B cell (primary cell): ENCODE measurements around the gene API5. TPM values are rescaled to one million over a fixed set of nuclear protein-coding genes. Genes with fewer than 3 reads are reported as not detected.

Experiments
- ATAC-seq: fragments of 200-7000 bp; cut with Tn5 transposase; one replicate; pipeline ENCODE4 v1.10.0; 2021; ENCODE audit warnings: low read depth, mild to moderate bottlenecking, moderate number of reproducible peaks, moderate library complexity
- CTCF ChIA-PET: fragments of 350-600 bp; sonication (Branson Sonifier 250); formaldehyde crosslinking; loops from one replicate; lab custom pipeline; 2021; ENCODE audit warnings: antibody characterized with exemption, inconsistent platforms; lab: Charles Lee
- POLR2A ChIA-PET: fragments of 350-600 bp; sonication (Branson Sonifier 250); formaldehyde crosslinking; loops from one replicate; lab custom pipeline; 2021; ENCODE audit warnings: antibody characterized with exemption; lab: Charles Lee
- DNase-seq: peaks from one replicate; pipeline ENCODE4 v3.0.0; 2013
- H2AFZ ChIP-seq: 2 replicates; pipeline ENCODE4 v1.6.1; 2012; ENCODE audit warnings: mild to moderate bottlenecking, low read depth, low read length; ENCODE audit not compliant: insufficient read depth, poor library complexity, severe bottlenecking
- H3K27ac ChIP-seq, 2 donors: 1 replicate in 1 of 2; 2 replicates in 1 of 2; pipeline ENCODE4 v1.5.1; 2012 to 2013; ENCODE audit warnings: low read length in 2 of 2, mild to moderate bottlenecking in 2 of 2, moderate library complexity in 1 of 2
- H3K27me3 ChIP-seq, 4 experiments: fragments of 200-600 bp in 1 of 4; sonication (generic) in 1 of 4; replicated peaks in 1 of 4; 1 replicate in 2 of 4; 2 replicates in 2 of 4; pipeline versions ENCODE4 v1.6.1 to v1.7.0; 2013 to 2016; ENCODE audit warnings: low read length in 3 of 4, mild to moderate bottlenecking in 2 of 4, mixed read lengths in 1 of 4, moderate library complexity in 1 of 4; ENCODE audit not compliant: insufficient read depth in 4 of 4, control insufficient read depth in 3 of 4; ENCODE audit errors: control extremely low read depth in 1 of 4
- H3K36me3 ChIP-seq, 2 experiments: replicated peaks in 1 of 2; 1 replicate in 1 of 2; 2 replicates in 1 of 2; pipeline versions ENCODE4 v1.6.1 to v1.7.1; 2013; ENCODE audit warnings: low read length in 1 of 2; ENCODE audit not compliant: insufficient read depth in 2 of 2, control insufficient read depth in 1 of 2; ENCODE audit errors: control extremely low read depth in 1 of 2, extremely low read depth in 1 of 2
- H3K4me1 ChIP-seq, 2 donors: fragments of 200-600 bp in 1 of 2; sonication (generic) in 1 of 2; 1 replicate in 1 of 2; 2 replicates in 1 of 2; pipeline versions ENCODE4 v1.5.1 to v1.6.1; 2013 to 2017; ENCODE audit warnings: low read length in 2 of 2; ENCODE audit not compliant: control insufficient read depth in 2 of 2, insufficient read depth in 2 of 2
- H3K4me2 ChIP-seq: replicated peaks from 2 replicates; pipeline ENCODE3; 2012; ENCODE audit warnings: mild to moderate bottlenecking, low read depth, low read length; ENCODE audit not compliant: poor library complexity, severe bottlenecking
- H3K4me3 ChIP-seq, 5 experiments: fragments of 200-600 bp in 1 of 5; sonication (generic) in 1 of 5; 1 replicate in 3 of 5; 2 replicates in 2 of 5; pipeline versions ENCODE4 v1.5.1 to v1.7.0; 2011 to 2016; ENCODE audit warnings: low read length in 4 of 5, mild to moderate bottlenecking in 4 of 5, low read depth in 2 of 5, control low read depth in 1 of 5, moderate library complexity in 1 of 5; ENCODE audit not compliant: insufficient read depth in 1 of 5; ENCODE audit errors: control extremely low read depth in 1 of 5, extremely low read depth in 1 of 5
- H3K79me2 ChIP-seq: fragments of 200-600 bp; sonication (generic); one replicate; pipeline ENCODE4 v1.6.0; 2016; ENCODE audit warnings: low read length; ENCODE audit not compliant: control insufficient read depth, insufficient read depth
- H3K9ac ChIP-seq: fragments of 200-600 bp; sonication (generic); 2 replicates; pipeline ENCODE4 v1.6.1; 2017; ENCODE audit warnings: mild to moderate bottlenecking, low read length, moderate library complexity
- H3K9me3 ChIP-seq, 3 donors: one replicate each; pipeline versions ENCODE4 v1.6.1 to v1.7.1; 2013; ENCODE audit warnings: low read length in 2 of 3; ENCODE audit not compliant: control insufficient read depth in 2 of 3, insufficient read depth in 1 of 3; ENCODE audit errors: control extremely low read depth in 1 of 3
- H4K20me1 ChIP-seq: 2 replicates; pipeline ENCODE4 v1.6.0; 2012; ENCODE audit warnings: mild to moderate bottlenecking, low read length; ENCODE audit not compliant: insufficient read depth, control insufficient read depth, poor library complexity, severe bottlenecking
- H3K27ac Mint-ChIP-seq: one replicate; pipeline ENCODE4 v1.8.0; 2021; ENCODE audit warnings: mixed read lengths
- H3K27me3 Mint-ChIP-seq: one replicate; pipeline ENCODE4 v1.8.0; 2021; ENCODE audit warnings: mixed read lengths
- H3K4me1 Mint-ChIP-seq: one replicate; pipeline ENCODE4 v1.8.0; 2021; ENCODE audit warnings: mixed read lengths
- H3K4me3 Mint-ChIP-seq: one replicate; pipeline ENCODE4 v1.8.0; 2021; ENCODE audit warnings: mixed read lengths
- H3K9me3 Mint-ChIP-seq: one replicate; pipeline ENCODE4 v1.8.0; 2022; ENCODE audit warnings: mixed read lengths; ENCODE audit not compliant: insufficient read depth
- EZH2 ChIP-seq: IDR thresholded peaks from 2 replicates; pipeline ENCODE4 v1.6.1; 2012; ENCODE audit warnings: borderline replicate concordance, low read depth, mild to moderate bottlenecking, moderate library complexity, low read length; ENCODE audit not compliant: insufficient read depth, poor library complexity, severe bottlenecking
- WGBS: methylation state at CpG from one replicate; pipeline ENCODE4 v1.1.5; 2013; ENCODE audit warnings: missing lambda C conversion rate; ENCODE audit not compliant: insufficient coverage; 5-methylcytosine and 5-hydroxymethylcytosine counted together
- intact Hi-C: fragments of 100-400 bp; cut with micrococcal nuclease; formaldehyde crosslinking; loops from one replicate; pipeline ENCODE4 v1.10.0; 2022
- polyA plus RNA-seq: library from polyadenylated mRNA; depleted of rRNA; stranded (reverse); fragments of >200 nt; gene quantifications from 2 replicates; pipeline ENCODE4 v1.2.3, GENCODE V29; 2012
- small RNA-seq: library from RNA; depleted of rRNA; stranded (forward); fragments of <200 nt; gene quantifications from one replicate; pipeline ENCODE3, GENCODE V24; 2012; ENCODE audit warnings: low replicate concordance, low read depth; ENCODE audit not compliant: insufficient read length
- total RNA-seq, 2 donors: library from RNA; stranded (reverse); fragments of 120-200 nt in 1 of 2; gene quantifications; 1 replicate in 1 of 2; 2 replicates in 1 of 2; pipeline versions ENCODE4 v1.2.3 to v1.2.4, GENCODE V29; 2013 to 2022
- TF ChIP-seq, protein P1 (sequence below): fragments of 200-600 bp; IDR thresholded peaks from one replicate; pipeline ENCODE4 v1.8.0; 2022; ENCODE audit warnings: antibody characterized with exemption, mild to moderate bottlenecking

API5 gene
- total and polyA plus RNA-seq, 2 donors (not counting 1 experiment from before 2014, with no cell fraction given), result 16.6 to 94.7 TPM

DNA sequence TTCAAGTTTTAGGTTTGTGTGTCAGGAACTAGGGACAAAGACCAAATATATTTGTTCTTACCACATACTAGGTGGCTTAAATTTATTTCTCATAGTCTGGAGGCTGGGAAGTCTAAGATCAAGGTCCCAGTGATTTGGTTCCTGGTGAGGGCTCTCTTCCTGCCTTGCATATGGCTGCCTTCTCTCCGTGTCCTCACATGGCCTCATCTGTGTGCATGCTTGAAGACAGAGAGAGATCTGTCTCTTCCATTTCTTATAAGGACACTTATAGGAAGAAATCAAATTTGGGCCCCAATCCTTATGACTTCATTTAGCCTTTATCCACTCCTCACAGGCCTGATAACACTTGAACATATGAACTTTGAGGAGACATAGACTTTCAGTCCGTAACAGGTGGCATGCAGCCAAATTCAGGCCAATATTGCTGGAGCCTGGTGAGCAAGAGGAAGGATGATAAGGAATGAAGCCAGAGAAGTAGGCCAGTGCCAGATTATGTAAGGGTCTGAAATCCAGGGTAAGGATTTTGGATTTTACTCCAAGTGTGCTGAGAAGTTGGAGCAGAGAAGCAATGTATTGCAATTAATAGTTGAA lies 82.1 kb downstream of the API5 start:
- no peaks in the 10 kb centered on the region for H3K9me3 Mint-ChIP-seq

More for the DNA sequence above, 82.1 kb downstream of the API5 start:
- no peaks in the 10 kb centered on the region for H3K4me1 Mint-ChIP-seq
- H3K4me3 Mint-ChIP-seq, result no peak overlapping the region
- H3K27me3 Mint-ChIP-seq, result no peaks in the 10 kb centered on the region
- WGBS, result 100% methylated on average over 1 of the region's 2 CpGs
- Histone ChIP-seq H3K27me3 (no peaks in the 10 kb centered on the region), H3K4me3 (no peak overlapping the region), H3K4me2 (no peak overlapping the region), H3K27ac (no peak overlapping the region), H4K20me1 (no peaks in the 10 kb centered on the region), H3K9me3 (no peaks in the 10 kb centered on the region), H3K9ac (no peak overlapping the region), H3K36me3 (peaks cover 37 to 71% of the 10 kb centered on the region in 2 experiments), H2AFZ (no peak overlapping the region), H3K4me1 (no peaks in the 10 kb centered on the region), H3K79me2 (no peaks in the 10 kb centered on the region)
- POLR2A ChIA-PET, result no interaction called here
- ATAC-seq (no peak), DNase-seq (no peak)
- TF ChIP-seq, protein P1, sequence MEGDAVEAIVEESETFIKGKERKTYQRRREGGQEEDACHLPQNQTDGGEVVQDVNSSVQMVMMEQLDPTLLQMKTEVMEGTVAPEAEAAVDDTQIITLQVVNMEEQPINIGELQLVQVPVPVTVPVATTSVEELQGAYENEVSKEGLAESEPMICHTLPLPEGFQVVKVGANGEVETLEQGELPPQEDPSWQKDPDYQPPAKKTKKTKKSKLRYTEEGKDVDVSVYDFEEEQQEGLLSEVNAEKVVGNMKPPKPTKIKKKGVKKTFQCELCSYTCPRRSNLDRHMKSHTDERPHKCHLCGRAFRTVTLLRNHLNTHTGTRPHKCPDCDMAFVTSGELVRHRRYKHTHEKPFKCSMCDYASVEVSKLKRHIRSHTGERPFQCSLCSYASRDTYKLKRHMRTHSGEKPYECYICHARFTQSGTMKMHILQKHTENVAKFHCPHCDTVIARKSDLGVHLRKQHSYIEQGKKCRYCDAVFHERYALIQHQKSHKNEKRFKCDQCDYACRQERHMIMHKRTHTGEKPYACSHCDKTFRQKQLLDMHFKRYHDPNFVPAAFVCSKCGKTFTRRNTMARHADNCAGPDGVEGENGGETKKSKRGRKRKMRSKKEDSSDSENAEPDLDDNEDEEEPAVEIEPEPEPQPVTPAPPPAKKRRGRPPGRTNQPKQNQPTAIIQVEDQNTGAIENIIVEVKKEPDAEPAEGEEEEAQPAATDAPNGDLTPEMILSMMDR, result no peak
- TF ChIP-seq EZH2, result no peak
- intact Hi-C loops, result no loop called here
- no peak overlapping the region for H3K27ac Mint-ChIP-seq
- CTCF ChIA-PET, result no interaction called here

Small RNA genes within 50 kb of the gene (small RNA-seq; reads per million reads assigned to genes)
- not detected for gene RF00019

Other genes with a start within 250 kb of the API5 start
- 176 and 182 TPM in 2 replicates for gene TTC17, start 46.9 kb downstream of the API5 start, total RNA-seq
- gene TTC17, start 46.9 kb downstream of the API5 start, polyA plus RNA-seq, result 66.0 and 68.7 TPM in 2 replicates